ENCODE data around the gene RPS14. TPM values are rescaled to one million over a fixed set of nuclear protein-coding genes. Genes with fewer than 3 reads are reported as not detected.

RPS14 gene
- total and polyA plus RNA-seq, 9 donors, result 2,234 to 9,295 (median 4,211) TPM

DNA sequence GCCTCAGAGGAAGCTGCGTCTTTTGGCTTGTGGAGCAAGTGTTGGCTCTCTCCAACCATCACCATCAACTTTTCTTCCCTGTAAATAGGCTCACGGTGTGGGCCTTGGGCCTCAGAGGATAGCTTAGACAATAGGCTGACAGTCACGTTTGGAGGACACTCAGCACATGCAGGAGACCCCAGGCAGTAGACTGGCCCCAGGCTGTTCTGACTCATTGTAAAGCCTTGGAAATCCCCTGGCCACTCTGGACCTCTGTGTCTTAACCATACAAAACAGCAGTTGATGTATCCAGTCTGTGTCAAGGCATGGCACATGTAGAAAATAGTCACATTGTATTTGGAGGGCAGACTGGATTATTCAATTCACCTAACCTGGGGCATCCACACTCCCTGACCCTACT, 55.4 kb downstream of the RPS14 start:
- Histone ChIP-seq H3K36me3 (no peaks in the 10 kb centered on the region), H3K27ac (no peak overlapping the region), H3K4me3 (no peak overlapping the region), H3K27me3 (no peaks in the 10 kb centered on the region), H3K9me3 (no peaks in the 10 kb centered on the region), H3K4me1 (ENCODE audit: insufficient read depth) (no peaks in the 10 kb centered on the region)
- intact Hi-C loops (cut with DNase I), result no loop called here
- 71 to 86% (median 84%) methylated on average over 3 of the region's 3 CpGs for WGBS, 3 donors
- DNase-seq, result no peak
- TF ChIP-seq EP300 (IDR thresholded peaks at IDR 0.05), result no peak

DNA sequence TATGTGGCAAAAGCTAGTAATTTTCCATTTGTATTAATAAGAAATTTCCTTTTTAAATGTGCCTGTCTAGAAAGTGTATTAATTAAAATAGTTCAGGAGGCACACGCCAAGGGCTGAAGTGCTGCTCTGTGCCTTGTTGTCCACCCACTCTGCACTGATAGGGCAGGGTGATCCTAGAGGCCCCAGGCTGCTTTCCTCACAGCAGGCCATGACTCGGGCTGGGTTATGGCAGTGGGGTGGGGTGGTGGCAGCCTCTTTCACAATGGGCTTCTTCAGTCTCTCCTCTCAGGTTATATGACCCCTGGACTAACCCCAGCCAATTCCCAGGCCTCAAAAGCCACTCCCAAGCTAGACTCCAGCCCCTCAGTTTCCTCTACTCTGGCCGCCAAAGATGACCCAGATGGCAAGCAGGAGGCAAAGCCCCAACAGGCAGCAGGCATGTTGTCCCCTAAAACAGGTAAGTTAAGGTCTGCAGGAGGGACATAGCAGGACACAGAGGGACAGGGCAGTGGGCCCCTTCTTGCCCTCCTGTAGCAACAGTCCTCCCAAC, 56.4 kb downstream of the RPS14 start:
- H3K27me3 ChIP-seq, result no peaks in the 10 kb centered on the region
- intact Hi-C loops (cut with DNase I), result no loop called here
- H3K9me3 ChIP-seq, result no peaks in the 10 kb centered on the region
- no peaks in the 10 kb centered on the region for H3K4me1 ChIP-seq (ENCODE audit: insufficient read depth)
- no peaks in the 10 kb centered on the region for H3K36me3 ChIP-seq
- 82 to 93% (median 83%) methylated on average over 3 of the region's 3 CpGs for WGBS, 3 donors
- TF ChIP-seq POLR2A (IDR thresholded peaks at IDR 0.05) (no peak), EP300 (IDR thresholded peaks at IDR 0.05) (no peak)
- TF ChIP-seq, protein P1, sequence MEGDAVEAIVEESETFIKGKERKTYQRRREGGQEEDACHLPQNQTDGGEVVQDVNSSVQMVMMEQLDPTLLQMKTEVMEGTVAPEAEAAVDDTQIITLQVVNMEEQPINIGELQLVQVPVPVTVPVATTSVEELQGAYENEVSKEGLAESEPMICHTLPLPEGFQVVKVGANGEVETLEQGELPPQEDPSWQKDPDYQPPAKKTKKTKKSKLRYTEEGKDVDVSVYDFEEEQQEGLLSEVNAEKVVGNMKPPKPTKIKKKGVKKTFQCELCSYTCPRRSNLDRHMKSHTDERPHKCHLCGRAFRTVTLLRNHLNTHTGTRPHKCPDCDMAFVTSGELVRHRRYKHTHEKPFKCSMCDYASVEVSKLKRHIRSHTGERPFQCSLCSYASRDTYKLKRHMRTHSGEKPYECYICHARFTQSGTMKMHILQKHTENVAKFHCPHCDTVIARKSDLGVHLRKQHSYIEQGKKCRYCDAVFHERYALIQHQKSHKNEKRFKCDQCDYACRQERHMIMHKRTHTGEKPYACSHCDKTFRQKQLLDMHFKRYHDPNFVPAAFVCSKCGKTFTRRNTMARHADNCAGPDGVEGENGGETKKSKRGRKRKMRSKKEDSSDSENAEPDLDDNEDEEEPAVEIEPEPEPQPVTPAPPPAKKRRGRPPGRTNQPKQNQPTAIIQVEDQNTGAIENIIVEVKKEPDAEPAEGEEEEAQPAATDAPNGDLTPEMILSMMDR (IDR thresholded peaks at IDR 0.05), result no peak
- H3K27ac ChIP-seq, result no peak overlapping the region
- DNase-seq, result no peak
- H3K4me3 ChIP-seq, result no peak overlapping the region

DNA sequence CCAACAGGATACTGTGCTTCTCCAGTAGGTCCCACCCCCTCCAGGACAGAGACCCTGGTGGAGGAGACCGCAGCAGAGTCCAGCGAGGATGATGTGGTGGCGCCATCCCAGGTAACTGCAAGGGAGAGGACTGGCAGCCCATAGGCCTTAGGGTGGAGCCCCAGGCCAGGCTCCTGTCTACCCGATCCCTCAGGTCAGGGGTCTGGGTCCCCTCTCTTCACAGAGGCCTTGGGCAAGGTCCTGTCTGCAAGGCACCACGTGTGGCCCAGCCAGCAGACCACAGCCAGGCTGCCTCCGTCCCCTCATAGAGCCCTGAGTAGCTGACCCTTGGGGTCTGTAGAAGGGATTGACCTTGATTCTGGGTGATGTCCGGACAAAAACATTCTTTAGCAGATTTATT, 56.9 kb downstream of the RPS14 start:
- TF ChIP-seq, protein P1 (IDR thresholded peaks at IDR 0.05), result no peak
- TF ChIP-seq POLR2A (IDR thresholded peaks at IDR 0.05), result no peak
- TF ChIP-seq EP300 (IDR thresholded peaks at IDR 0.05), result no peak
- Histone ChIP-seq H3K4me3 (no peak overlapping the region), H3K27me3 (no peaks in the 10 kb centered on the region), H3K9me3 (no peaks in the 10 kb centered on the region), H3K36me3 (no peaks in the 10 kb centered on the region), H3K27ac (no peak overlapping the region), H3K4me1 (ENCODE audit: insufficient read depth) (no peaks in the 10 kb centered on the region)
- no peak for DNase-seq
- intact Hi-C loops (cut with DNase I), result no loop called here
- 81 to 93% (median 83%) methylated on average over 7 of the region's 7 CpGs for WGBS, 3 donors

Other genes with a start within 250 kb of the RPS14 start
- 1 to 10 TPM in 3 of 7 donors, under 1 TPM in 4; 0.12 to 1.3 (median 0.62) TPM for gene CAMK2A, start 160.0 kb downstream of the RPS14 start, total RNA-seq
- 1 to 10 TPM in 1 of 2 donors, under 1 TPM in 1; 0.15 to 1.2 TPM for gene CAMK2A, start 160.0 kb downstream of the RPS14 start, polyA plus RNA-seq
- 1 to 10 TPM in 4 of 7 donors, under 1 TPM in 3; 0.15 to 1.4 (median 1.1) TPM for gene ARSI, start 146.8 kb downstream of the RPS14 start, total RNA-seq
- under 1 TPM; 0.35 to 0.63 TPM for gene ARSI, start 146.8 kb downstream of the RPS14 start, polyA plus RNA-seq
- 10 to 100 TPM; 16.9 to 38.3 (median 31.2) TPM for gene TCOF1, start 92.0 kb downstream of the RPS14 start, total RNA-seq
- 10 to 100 TPM; 16.7 to 25.4 TPM for gene TCOF1, start 92.0 kb downstream of the RPS14 start, polyA plus RNA-seq
- 100 to 1,000 TPM in 6 of 7 donors, 10 to 100 TPM in 1; 96.9 to 750 (median 384) TPM for gene CD74, start 36.8 kb downstream of the RPS14 start, total RNA-seq
- 1,000 to 10,000 TPM in 1 of 2 donors, 100 to 1,000 TPM in 1; 280 to 1,292 TPM for gene CD74, start 36.8 kb downstream of the RPS14 start, polyA plus RNA-seq
- gene NDST1, start 58.4 kb upstream of the RPS14 start, total RNA-seq, result 100 to 1,000 TPM in 3 of 7 donors, 10 to 100 TPM in 4; 31.0 to 139 (median 92.8) TPM
- gene NDST1, start 58.4 kb upstream of the RPS14 start, polyA plus RNA-seq, result 10 to 100 TPM; 31.8 to 44.1 TPM
- gene SYNPO, start 190.9 kb upstream of the RPS14 start, total RNA-seq, result 100 to 1,000 TPM in 3 of 7 donors, 10 to 100 TPM in 3, 1 to 10 TPM in 1; 8.3 to 174 (median 70.2) TPM
- gene SYNPO, start 190.9 kb upstream of the RPS14 start, polyA plus RNA-seq, result 10 to 100 TPM; 31.0 to 86.9 TPM
- 1 to 10 TPM in 4 of 7 donors, under 1 TPM in 3; 0.36 to 2.6 (median 1.2) TPM for gene MYOZ3, start 211.5 kb upstream of the RPS14 start, total RNA-seq
- gene MYOZ3, start 211.5 kb upstream of the RPS14 start, polyA plus RNA-seq, result 1 to 10 TPM; 1.6 to 2.7 TPM